ENCODE results near the gene BCL11B.

The BCL11B gene

GRCh38 chr14:99157246-99157645 lies 114.8 kb downstream of the BCL11B start:
- Histone ChIP-seq H3K27me3 (ENCODE audit: control insufficient read depth, insufficient read depth, low read length) (no peaks in the 10 kb centered on the region), H3K4me1 (ENCODE audit: control insufficient read depth, insufficient read depth, low read length) (no peaks in the 10 kb centered on the region), H3K36me3 (ENCODE audit: control insufficient read depth, insufficient read depth, low read length) (no peaks in the 10 kb centered on the region), H3K9me3 (ENCODE audit: control insufficient read depth, low read length) (no peaks in the 10 kb centered on the region), H3K9ac (ENCODE audit: low read length) (no peak overlapping the region), H3K4me3 (ENCODE audit: low read length) (no peak overlapping the region)

GRCh38 chr14:99156814-99157213 lies 115.2 kb downstream of the BCL11B start:
- no peaks in the 10 kb centered on the region for H3K36me3 ChIP-seq (ENCODE audit: control insufficient read depth, insufficient read depth, low read length)
- no peaks in the 10 kb centered on the region for H3K4me1 ChIP-seq (ENCODE audit: control insufficient read depth, insufficient read depth, low read length)
- H3K9me3 ChIP-seq (ENCODE audit: control insufficient read depth, low read length), result no peaks in the 10 kb centered on the region
- no peak overlapping the region for H3K9ac ChIP-seq (ENCODE audit: low read length)
- no peaks in the 10 kb centered on the region for H3K27me3 ChIP-seq (ENCODE audit: control insufficient read depth, insufficient read depth, low read length)
- H3K4me3 ChIP-seq (ENCODE audit: low read length), result no peak overlapping the region

GRCh38 chr14:99156090-99156425 lies 115.9 kb downstream of the BCL11B start:
- Histone ChIP-seq H3K27me3 (ENCODE audit: control insufficient read depth, insufficient read depth, low read length) (no peaks in the 10 kb centered on the region), H3K4me3 (ENCODE audit: low read length) (no peak overlapping the region), H3K9ac (ENCODE audit: low read length) (no peak overlapping the region), H3K4me1 (ENCODE audit: control insufficient read depth, insufficient read depth, low read length) (no peaks in the 10 kb centered on the region), H3K9me3 (ENCODE audit: control insufficient read depth, low read length) (no peaks in the 10 kb centered on the region), H3K36me3 (ENCODE audit: control insufficient read depth, insufficient read depth, low read length) (no peaks in the 10 kb centered on the region)

GRCh38 chr14:99155173-99156089 lies 116.6 kb downstream of the BCL11B start:
- no peaks in the 10 kb centered on the region for H3K36me3 ChIP-seq (ENCODE audit: control insufficient read depth, insufficient read depth, low read length)
- no peak overlapping the region for H3K9ac ChIP-seq (ENCODE audit: low read length)
- no peaks in the 10 kb centered on the region for H3K27me3 ChIP-seq (ENCODE audit: control insufficient read depth, insufficient read depth, low read length)
- H3K9me3 ChIP-seq (ENCODE audit: control insufficient read depth, low read length), result no peaks in the 10 kb centered on the region
- H3K4me3 ChIP-seq (ENCODE audit: low read length), result no peak overlapping the region
- no peaks in the 10 kb centered on the region for H3K4me1 ChIP-seq (ENCODE audit: control insufficient read depth, insufficient read depth, low read length)

GRCh38 chr14:99150236-99150635 lies 121.8 kb downstream of the BCL11B start:
- H3K9me3 ChIP-seq (ENCODE audit: control insufficient read depth, low read length), result no peaks in the 10 kb centered on the region
- no peak overlapping the region for H3K4me3 ChIP-seq (ENCODE audit: low read length)
- H3K4me1 ChIP-seq (ENCODE audit: control insufficient read depth, insufficient read depth, low read length), result no peaks in the 10 kb centered on the region
- no peaks in the 10 kb centered on the region for H3K36me3 ChIP-seq (ENCODE audit: control insufficient read depth, insufficient read depth, low read length)
- H3K9ac ChIP-seq (ENCODE audit: low read length), result no peak overlapping the region
- H3K27me3 ChIP-seq (ENCODE audit: control insufficient read depth, insufficient read depth, low read length), result no peaks in the 10 kb centered on the region

- Histone ChIP-seq H3K27me3 (ENCODE audit: control insufficient read depth, insufficient read depth, low read length) (no peaks in the 10 kb centered on the region), H3K9ac (ENCODE audit: low read length) (no peak overlapping the region)
Measured at GRCh38 chr14:99148861-99149610, 123.0 kb downstream of the BCL11B start.

GRCh38 chr14:99148131-99148530 lies 123.9 kb downstream of the BCL11B start:
- Histone ChIP-seq H3K36me3 (ENCODE audit: control insufficient read depth, insufficient read depth, low read length) (no peaks in the 10 kb centered on the region), H3K9me3 (ENCODE audit: control insufficient read depth, low read length) (no peaks in the 10 kb centered on the region), H3K9ac (ENCODE audit: low read length) (no peak overlapping the region), H3K27me3 (ENCODE audit: control insufficient read depth, insufficient read depth, low read length) (no peaks in the 10 kb centered on the region), H3K4me1 (ENCODE audit: control insufficient read depth, insufficient read depth, low read length) (no peaks in the 10 kb centered on the region), H3K4me3 (ENCODE audit: low read length) (no peak overlapping the region)

More at GRCh38 chr14:99148861-99149610, 123.0 kb downstream of the BCL11B start:
- Histone ChIP-seq H3K9me3 (ENCODE audit: control insufficient read depth, low read length) (no peaks in the 10 kb centered on the region), H3K36me3 (ENCODE audit: control insufficient read depth, insufficient read depth, low read length) (no peaks in the 10 kb centered on the region), H3K4me3 (ENCODE audit: low read length) (no peak overlapping the region), H3K4me1 (ENCODE audit: control insufficient read depth, insufficient read depth, low read length) (no peaks in the 10 kb centered on the region)

- no peaks in the 10 kb centered on the region for H3K36me3 ChIP-seq (ENCODE audit: control insufficient read depth, insufficient read depth, low read length)
Measured at GRCh38 chr14:99147366-99147740, 124.6 kb downstream of the BCL11B start.

GRCh38 chr14:99146616-99147365 lies 125.2 kb downstream of the BCL11B start:
- Histone ChIP-seq H3K4me1 (ENCODE audit: control insufficient read depth, insufficient read depth, low read length) (no peaks in the 10 kb centered on the region), H3K36me3 (ENCODE audit: control insufficient read depth, insufficient read depth, low read length) (no peaks in the 10 kb centered on the region), H3K9me3 (ENCODE audit: control insufficient read depth, low read length) (no peaks in the 10 kb centered on the region), H3K4me3 (ENCODE audit: low read length) (no peak overlapping the region), H3K9ac (ENCODE audit: low read length) (no peak overlapping the region), H3K27me3 (ENCODE audit: control insufficient read depth, insufficient read depth, low read length) (no peaks in the 10 kb centered on the region)

More at GRCh38 chr14:99147366-99147740, 124.6 kb downstream of the BCL11B start:
- no peaks in the 10 kb centered on the region for H3K27me3 ChIP-seq (ENCODE audit: control insufficient read depth, insufficient read depth, low read length)
- no peaks in the 10 kb centered on the region for H3K4me1 ChIP-seq (ENCODE audit: control insufficient read depth, insufficient read depth, low read length)
- no peak overlapping the region for H3K9ac ChIP-seq (ENCODE audit: low read length)
- no peaks in the 10 kb centered on the region for H3K9me3 ChIP-seq (ENCODE audit: control insufficient read depth, low read length)
- no peak overlapping the region for H3K4me3 ChIP-seq (ENCODE audit: low read length)

- Histone ChIP-seq H3K9ac (ENCODE audit: low read length) (no peak overlapping the region), H3K9me3 (ENCODE audit: control insufficient read depth, low read length) (no peaks in the 10 kb centered on the region), H3K4me1 (ENCODE audit: control insufficient read depth, insufficient read depth, low read length) (no peaks in the 10 kb centered on the region), H3K27me3 (ENCODE audit: control insufficient read depth, insufficient read depth, low read length) (no peaks in the 10 kb centered on the region), H3K36me3 (ENCODE audit: control insufficient read depth, insufficient read depth, low read length) (no peaks in the 10 kb centered on the region), H3K4me3 (ENCODE audit: low read length) (no peak overlapping the region)
Measured at GRCh38 chr14:99145307-99145706, 126.7 kb downstream of the BCL11B start.

- Histone ChIP-seq H3K4me1 (ENCODE audit: control insufficient read depth, insufficient read depth, low read length) (no peaks in the 10 kb centered on the region), H3K9me3 (ENCODE audit: control insufficient read depth, low read length) (no peaks in the 10 kb centered on the region), H3K36me3 (ENCODE audit: control insufficient read depth, insufficient read depth, low read length) (no peaks in the 10 kb centered on the region), H3K4me3 (ENCODE audit: low read length) (no peak overlapping the region), H3K9ac (ENCODE audit: low read length) (no peak overlapping the region), H3K27me3 (ENCODE audit: control insufficient read depth, insufficient read depth, low read length) (no peaks in the 10 kb centered on the region)
Measured at GRCh38 chr14:99143793-99144192, 128.2 kb downstream of the BCL11B start.

GRCh38 chr14:99143126-99143525 lies 128.9 kb downstream of the BCL11B start:
- Histone ChIP-seq H3K36me3 (ENCODE audit: control insufficient read depth, insufficient read depth, low read length) (no peaks in the 10 kb centered on the region), H3K9me3 (ENCODE audit: control insufficient read depth, low read length) (no peaks in the 10 kb centered on the region), H3K27me3 (ENCODE audit: control insufficient read depth, insufficient read depth, low read length) (no peaks in the 10 kb centered on the region), H3K9ac (ENCODE audit: low read length) (no peak overlapping the region), H3K4me3 (ENCODE audit: low read length) (no peak overlapping the region), H3K4me1 (ENCODE audit: control insufficient read depth, insufficient read depth, low read length) (no peaks in the 10 kb centered on the region)

Measured in mucosa of stomach (tissue), 1 donor.